Hepatocyte (in vitro differentiated cells): ENCODE data around the gene ITPRID2. TPM values are rescaled to one million over a fixed set of nuclear protein-coding genes. Genes with fewer than 3 reads are reported as not detected.

Source experiments
- DNase-seq: peaks from one replicate; pipeline ENCODE4 v3.0.0-alpha.2; 2016; ENCODE audit warnings: low spot score
- H2AFZ ChIP-seq: fragments of 200-600 bp; sonication (generic); 2 replicates; pipeline ENCODE4 v1.6.0; 2016; ENCODE audit warnings: antibody characterized with exemption, mild to moderate bottlenecking
- H3K27ac ChIP-seq: fragments of 200-600 bp; sonication (generic); 2 replicates; pipeline ENCODE4 v1.5.1; 2016; ENCODE audit warnings: mild to moderate bottlenecking
- H3K27me3 ChIP-seq: fragments of 200-600 bp; sonication (generic); 2 replicates; pipeline ENCODE4 v1.6.1; 2016
- H3K36me3 ChIP-seq: fragments of 200-600 bp; sonication (generic); replicated peaks from 2 replicates; pipeline ENCODE4 v1.5.1; 2016; ENCODE audit warnings: low read depth; ENCODE audit not compliant: insufficient read depth
- H3K4me1 ChIP-seq: fragments of 200-600 bp; sonication (generic); 2 replicates; pipeline ENCODE4 v1.5.1; 2016; ENCODE audit warnings: mild to moderate bottlenecking, moderate library complexity; ENCODE audit not compliant: insufficient read depth
- H3K4me2 ChIP-seq: fragments of 200-600 bp; sonication (generic); 2 replicates; pipeline ENCODE4 v1.6.0; 2016
- H3K4me3 ChIP-seq: fragments of 200-600 bp; sonication (generic); 2 replicates; pipeline ENCODE4 v1.5.1; 2016; ENCODE audit warnings: mild to moderate bottlenecking
- H3K79me2 ChIP-seq: fragments of 200-600 bp; sonication (generic); 2 replicates; pipeline ENCODE4 v1.6.0; 2017; ENCODE audit warnings: mild to moderate bottlenecking
- H3K9me2 ChIP-seq: fragments of 200-600 bp; sonication (generic); replicated peaks from 2 replicates; pipeline ENCODE4 v1.6.0; 2017; ENCODE audit warnings: mild to moderate bottlenecking; ENCODE audit not compliant: insufficient read depth
- H3K9me3 ChIP-seq: fragments of 200-600 bp; sonication (generic); 2 replicates; pipeline ENCODE4 v1.5.1; 2016; ENCODE audit warnings: low read depth, mild to moderate bottlenecking
- H4K20me1 ChIP-seq: fragments of 200-600 bp; sonication (generic); 2 replicates; pipeline ENCODE4 v1.6.0; 2016; ENCODE audit warnings: mild to moderate bottlenecking; ENCODE audit not compliant: insufficient read depth, poor library complexity, severe bottlenecking
- CTCF ChIP-seq: fragments of 200-600 bp; sonication (generic); IDR thresholded peaks from 2 replicates; pipeline ENCODE4 v1.5.1; 2016; ENCODE audit warnings: antibody characterized with exemption, mild to moderate bottlenecking; ENCODE audit not compliant: poor library complexity
- EZH2 ChIP-seq: fragments of 200-600 bp; sonication (generic); IDR thresholded peaks from 2 replicates; pipeline ENCODE4 v1.6.1; 2016; ENCODE audit warnings: antibody characterized with exemption, mild to moderate bottlenecking, borderline replicate concordance
- EZH2phosphoT487 ChIP-seq: fragments of 200-600 bp; sonication (generic); IDR thresholded peaks from one replicate; pipeline ENCODE4 v1.6.1; 2018; ENCODE audit warnings: antibody characterized with exemption, mild to moderate bottlenecking, low read depth, moderate library complexity; ENCODE audit not compliant: unreplicated experiment, severe bottlenecking
- WGBS: methylation state at CpG from one replicate; pipeline ENCODE4 v1.1.6; 2016; ENCODE audit warnings: low lambda C conversion rate; ENCODE audit errors: missing lambda C conversion rate; 5-methylcytosine and 5-hydroxymethylcytosine counted together
- polyA plus RNA-seq: library from polyadenylated mRNA; unstranded; fragments of >200 nt; fragmentation: Nextera tagmentation; extraction: Ambion mirVana; gene quantifications from 2 replicates; pipeline ENCODE4 v1.2.1, GENCODE V29; 2016
- total RNA-seq: library from RNA; depleted of rRNA; stranded (reverse); fragments of >200 nt; gene quantifications from 2 replicates; pipeline ENCODE4 v1.2.3, GENCODE V29; 2014

Gene ITPRID2
- total and polyA plus RNA-seq, 2 experiments from 2014 or later = 52.5 to 183 TPM

GRCh38 chr2:181915102-181915501, 23.6 kb downstream of the ITPRID2 start:
- peaks cover 3% of the 10 kb centered on the region for H3K36me3 ChIP-seq
- no peak overlapping the region for H2AFZ ChIP-seq
- TF ChIP-seq EZH2phosphoT487 (no peak), EZH2 (no peak), CTCF (no peak)
- H3K9me3 ChIP-seq = no peaks in the 10 kb centered on the region
- no peak overlapping the region for H3K4me3 ChIP-seq
- no peaks in the 10 kb centered on the region for H3K9me2 ChIP-seq
- H3K79me2 ChIP-seq = peaks cover 15% of the 10 kb centered on the region
- no peaks in the 10 kb centered on the region for H4K20me1 ChIP-seq
- H3K27me3 ChIP-seq = no peaks in the 10 kb centered on the region
- no peaks in the 10 kb centered on the region for H3K4me1 ChIP-seq
- H3K27ac ChIP-seq = no peak overlapping the region
- DNase-seq = no peak
- no peak overlapping the region for H3K4me2 ChIP-seq
- 100% methylated on average over 1 of the region's 1 CpG for WGBS

- Histone ChIP-seq H3K4me3 (no peak overlapping the region), H3K9me2 (no peaks in the 10 kb centered on the region), H3K36me3 (peaks cover 3% of the 10 kb centered on the region), H3K4me2 (no peak overlapping the region), H3K27ac (no peak overlapping the region), H3K4me1 (no peaks in the 10 kb centered on the region), H3K27me3 (no peaks in the 10 kb centered on the region), H2AFZ (no peak overlapping the region), H3K79me2 (peaks cover 20% of the 10 kb centered on the region), H4K20me1 (no peaks in the 10 kb centered on the region), H3K9me3 (no peaks in the 10 kb centered on the region)
- 91% methylated on average over 5 of the region's 5 CpGs for WGBS
- no peak for DNase-seq
- TF ChIP-seq EZH2 = no peak
- no peak for TF ChIP-seq CTCF
- no peak for TF ChIP-seq EZH2phosphoT487
Observed at GRCh38 chr2:181916726-181917718, 25.5 kb downstream of the ITPRID2 start.

- DNase-seq = no peak
- Histone ChIP-seq H3K27ac (no peak overlapping the region), H3K36me3 (peaks cover 3% of the 10 kb centered on the region), H2AFZ (no peak overlapping the region), H3K9me3 (no peaks in the 10 kb centered on the region), H3K27me3 (no peaks in the 10 kb centered on the region), H3K4me1 (no peaks in the 10 kb centered on the region), H4K20me1 (peaks cover 5% of the 10 kb centered on the region), H3K4me3 (no peak overlapping the region), H3K79me2 (peaks cover 31% of the 10 kb centered on the region), H3K9me2 (no peaks in the 10 kb centered on the region), H3K4me2 (no peak overlapping the region)
- 93% methylated on average over 5 of the region's 5 CpGs for WGBS
- no peak for TF ChIP-seq CTCF
- TF ChIP-seq EZH2 = no peak
- no peak for TF ChIP-seq EZH2phosphoT487
Observed at GRCh38 chr2:181918188-181918587, 26.7 kb downstream of the ITPRID2 start.
